Measurements from ENCODE around the gene C12orf42.

The C12orf42 gene

DNA sequence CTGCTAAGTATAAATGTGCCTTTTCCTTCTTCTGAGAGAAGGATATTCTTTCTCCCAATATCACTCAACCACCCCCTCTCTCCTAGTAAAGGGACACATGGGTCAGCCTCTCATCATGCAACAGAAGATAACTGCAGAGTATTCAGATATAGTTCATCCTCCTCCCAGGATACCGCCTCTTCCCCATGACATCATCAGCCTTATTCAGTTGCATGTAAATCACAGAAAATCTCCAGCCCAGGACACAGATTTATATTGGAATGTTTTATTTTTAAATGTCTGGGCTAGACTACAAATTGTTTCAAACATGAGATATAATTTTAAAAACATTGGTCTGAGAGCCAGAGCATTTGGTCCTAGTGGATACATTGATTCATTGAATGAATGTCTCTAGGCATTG is 178.5 kb downstream of the C12orf42 start:
- no peak overlapping the region for H3K27ac ChIP-seq (ENCODE audit: low read depth, low read length, poor library complexity, severe bottlenecking)
- no peaks in the 10 kb centered on the region for H3K27me3 ChIP-seq (ENCODE audit: insufficient read depth, low read length)
- H3K9ac ChIP-seq (ENCODE audit: low read length), result no peak overlapping the region
- H2AFZ ChIP-seq (ENCODE audit: low read length), result no peak overlapping the region
- H3K4me3 ChIP-seq (ENCODE audit: low read depth, low read length, poor library complexity, severe bottlenecking), result no peak overlapping the region
- no peaks in the 10 kb centered on the region for H3K36me3 ChIP-seq (ENCODE audit: insufficient read depth, low read length)
- H3F3A ChIP-seq (ENCODE audit: insufficient read depth, low read length), result no peaks in the 10 kb centered on the region
- no peaks in the 10 kb centered on the region for H3K9me3 ChIP-seq (ENCODE audit: low read length)
- TF ChIP-seq EZH2 (IDR thresholded peaks at IDR 0.05; ENCODE audit: borderline replicate concordance, low read length), result no peak
- TF ChIP-seq, protein P1, sequence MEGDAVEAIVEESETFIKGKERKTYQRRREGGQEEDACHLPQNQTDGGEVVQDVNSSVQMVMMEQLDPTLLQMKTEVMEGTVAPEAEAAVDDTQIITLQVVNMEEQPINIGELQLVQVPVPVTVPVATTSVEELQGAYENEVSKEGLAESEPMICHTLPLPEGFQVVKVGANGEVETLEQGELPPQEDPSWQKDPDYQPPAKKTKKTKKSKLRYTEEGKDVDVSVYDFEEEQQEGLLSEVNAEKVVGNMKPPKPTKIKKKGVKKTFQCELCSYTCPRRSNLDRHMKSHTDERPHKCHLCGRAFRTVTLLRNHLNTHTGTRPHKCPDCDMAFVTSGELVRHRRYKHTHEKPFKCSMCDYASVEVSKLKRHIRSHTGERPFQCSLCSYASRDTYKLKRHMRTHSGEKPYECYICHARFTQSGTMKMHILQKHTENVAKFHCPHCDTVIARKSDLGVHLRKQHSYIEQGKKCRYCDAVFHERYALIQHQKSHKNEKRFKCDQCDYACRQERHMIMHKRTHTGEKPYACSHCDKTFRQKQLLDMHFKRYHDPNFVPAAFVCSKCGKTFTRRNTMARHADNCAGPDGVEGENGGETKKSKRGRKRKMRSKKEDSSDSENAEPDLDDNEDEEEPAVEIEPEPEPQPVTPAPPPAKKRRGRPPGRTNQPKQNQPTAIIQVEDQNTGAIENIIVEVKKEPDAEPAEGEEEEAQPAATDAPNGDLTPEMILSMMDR (IDR thresholded peaks at IDR 0.05; ENCODE audit: low read length), result no peak
- H4K20me1 ChIP-seq (ENCODE audit: insufficient read depth, low read length), result no peaks in the 10 kb centered on the region
- H3K79me2 ChIP-seq (ENCODE audit: insufficient read depth, low read length), result no peaks in the 10 kb centered on the region
- H3K9me2 ChIP-seq (ENCODE audit: low read depth, low read length), result no peaks in the 10 kb centered on the region
- no peaks in the 10 kb centered on the region for H3K4me1 ChIP-seq (ENCODE audit: insufficient read depth, low read length, severe bottlenecking)
- no peak overlapping the region for H3K4me2 ChIP-seq (ENCODE audit: low read length)

DNA sequence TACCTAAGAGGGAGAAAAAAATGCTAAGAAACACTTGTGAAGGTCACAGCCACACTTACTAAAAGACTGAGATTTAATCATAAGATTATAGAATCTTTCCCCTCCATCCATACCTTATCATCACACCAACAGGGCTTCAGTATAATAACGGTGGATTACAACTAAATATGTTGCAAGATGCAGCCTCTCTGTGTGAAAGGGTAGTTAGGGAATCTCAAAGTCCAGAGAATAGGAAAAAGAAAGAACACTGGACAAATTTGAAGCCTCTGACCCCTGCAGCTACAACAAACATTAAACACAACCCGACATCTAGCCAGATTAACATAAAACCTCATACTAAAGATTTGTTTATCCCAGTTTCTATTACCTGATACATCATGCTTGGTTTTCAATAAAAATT is 181.0 kb downstream of the C12orf42 start:
- Histone ChIP-seq H4K20me1 (ENCODE audit: insufficient read depth, low read length) (no peaks in the 10 kb centered on the region), H3K27ac (ENCODE audit: low read depth, low read length, poor library complexity, severe bottlenecking) (no peak overlapping the region), H3K4me1 (ENCODE audit: insufficient read depth, low read length, severe bottlenecking) (no peaks in the 10 kb centered on the region), H3K9me2 (ENCODE audit: low read depth, low read length) (no peaks in the 10 kb centered on the region), H3K36me3 (ENCODE audit: insufficient read depth, low read length) (no peaks in the 10 kb centered on the region), H3F3A (ENCODE audit: insufficient read depth, low read length) (no peaks in the 10 kb centered on the region), H3K4me2 (ENCODE audit: low read length) (no peak overlapping the region), H3K9ac (ENCODE audit: low read length) (no peak overlapping the region), H2AFZ (ENCODE audit: low read length) (no peak overlapping the region), H3K9me3 (ENCODE audit: low read length) (no peaks in the 10 kb centered on the region), H3K79me2 (ENCODE audit: insufficient read depth, low read length) (no peaks in the 10 kb centered on the region), H3K27me3 (ENCODE audit: insufficient read depth, low read length) (no peaks in the 10 kb centered on the region), H3K4me3 (ENCODE audit: low read depth, low read length, poor library complexity, severe bottlenecking) (no peak overlapping the region)
- TF ChIP-seq, protein P1 (IDR thresholded peaks at IDR 0.05; ENCODE audit: low read length), result no peak
- TF ChIP-seq EZH2 (IDR thresholded peaks at IDR 0.05; ENCODE audit: borderline replicate concordance, low read length), result no peak

DNA sequence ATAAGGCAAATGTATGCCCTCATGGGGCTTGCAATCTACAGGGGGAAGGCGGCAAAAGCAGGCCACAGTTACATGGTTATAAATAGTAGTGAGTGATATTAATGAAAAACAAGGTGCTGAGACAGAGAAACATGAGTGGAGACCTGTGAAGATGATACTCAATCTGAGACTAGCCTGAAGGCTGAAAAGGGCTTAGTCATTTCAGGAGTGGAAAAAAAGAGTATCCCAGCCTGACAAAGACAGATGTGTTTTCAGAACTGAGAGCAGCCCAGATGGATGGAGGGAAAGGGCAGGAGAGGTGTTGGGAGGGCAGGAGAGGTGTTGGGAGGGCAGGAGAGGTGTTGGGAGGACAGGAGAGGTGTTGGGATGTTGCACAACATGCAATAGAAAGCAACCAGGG is 181.9 kb downstream of the C12orf42 start:
- Histone ChIP-seq H2AFZ (ENCODE audit: low read length) (no peak overlapping the region), H3K4me3 (ENCODE audit: low read depth, low read length, poor library complexity, severe bottlenecking) (no peak overlapping the region), H3K9me2 (ENCODE audit: low read depth, low read length) (no peaks in the 10 kb centered on the region), H3K27ac (ENCODE audit: low read depth, low read length, poor library complexity, severe bottlenecking) (no peak overlapping the region), H3K9ac (ENCODE audit: low read length) (no peak overlapping the region), H3K9me3 (ENCODE audit: low read length) (no peaks in the 10 kb centered on the region), H3K36me3 (ENCODE audit: insufficient read depth, low read length) (no peaks in the 10 kb centered on the region), H3K79me2 (ENCODE audit: insufficient read depth, low read length) (no peaks in the 10 kb centered on the region), H4K20me1 (ENCODE audit: insufficient read depth, low read length) (no peaks in the 10 kb centered on the region), H3F3A (ENCODE audit: insufficient read depth, low read length) (no peaks in the 10 kb centered on the region), H3K27me3 (ENCODE audit: insufficient read depth, low read length) (no peaks in the 10 kb centered on the region), H3K4me1 (ENCODE audit: insufficient read depth, low read length, severe bottlenecking) (no peaks in the 10 kb centered on the region), H3K4me2 (ENCODE audit: low read length) (no peak overlapping the region)
- TF ChIP-seq EZH2 (IDR thresholded peaks at IDR 0.05; ENCODE audit: borderline replicate concordance, low read length), result no peak
- TF ChIP-seq, protein P1 (IDR thresholded peaks at IDR 0.05; ENCODE audit: low read length), result no peak
